SH-SY5Y (cell line): ENCODE measurements around the gene KCND1.

Source experiments
- GATA2 ChIP-seq: IDR thresholded peaks from 2 replicates; pipeline ENCODE4 v1.6.1; 2011; ENCODE audit warnings: mild to moderate bottlenecking, low read depth, low read length
- GATA3 ChIP-seq: IDR thresholded peaks from 2 replicates; pipeline ENCODE4 v1.6.1; 2011; ENCODE audit warnings: low read depth, mild to moderate bottlenecking, low read length, moderate library complexity

The KCND1 gene

GRCh38 chrX:48989483-48989882 is 17.8 kb upstream of the KCND1 start:
- no peak for TF ChIP-seq GATA2
- no peak for TF ChIP-seq GATA3

GRCh38 chrX:48983896-48984295 is 12.3 kb upstream of the KCND1 start:
- no peak for TF ChIP-seq GATA2
- no peak for TF ChIP-seq GATA3

GRCh38 chrX:48983081-48983480 is 11.4 kb upstream of the KCND1 start:
- TF ChIP-seq GATA3 (no peak), GATA2 (no peak)

- no peak for TF ChIP-seq GATA3
- no peak for TF ChIP-seq GATA2
Observed at GRCh38 chrX:48981178-48981577, 9.5 kb upstream of the KCND1 start.

- TF ChIP-seq GATA3 (no peak), GATA2 (no peak)
Observed at GRCh38 chrX:48978226-48978625, 6.6 kb upstream of the KCND1 start.

- no peak for TF ChIP-seq GATA2
- TF ChIP-seq GATA3: no peak
Observed at GRCh38 chrX:48976086-48976485, 4.4 kb upstream of the KCND1 start.

GRCh38 chrX:48975541-48975940 is 3.9 kb upstream of the KCND1 start:
- no peak for TF ChIP-seq GATA3
- TF ChIP-seq GATA2: no peak

- TF ChIP-seq GATA3 (no peak), GATA2 (no peak)
Observed at GRCh38 chrX:48975041-48975440, 3.4 kb upstream of the KCND1 start.

GRCh38 chrX:48974574-48974973 is 2.9 kb upstream of the KCND1 start:
- TF ChIP-seq GATA3: no peak
- no peak for TF ChIP-seq GATA2

- no peak for TF ChIP-seq GATA3
- TF ChIP-seq GATA2: no peak
Observed at GRCh38 chrX:48974033-48974432, 2.4 kb upstream of the KCND1 start.

- no peak for TF ChIP-seq GATA2
- no peak for TF ChIP-seq GATA3
Observed at GRCh38 chrX:48972220-48973164, 848 bp upstream of the KCND1 start.

- TF ChIP-seq GATA3 (no peak), GATA2 (no peak)
Observed at GRCh38 chrX:48969471-48969870, 2.2 kb downstream of the KCND1 start.

- no peak for TF ChIP-seq GATA2
- TF ChIP-seq GATA3: no peak
Observed at GRCh38 chrX:48968377-48968776, 3.3 kb downstream of the KCND1 start.

- TF ChIP-seq GATA2 (no peak), GATA3 (no peak)
Observed at GRCh38 chrX:48966796-48967579, 4.7 kb downstream of the KCND1 start.
